ENCODE measurements around the gene SCN2B.

GRCh38 chr11:118163494-118163893 is 12.9 kb downstream of the SCN2B start:
- no peak for TF ChIP-seq EZH2 (IDR thresholded peaks at IDR 0.05; ENCODE audit: insufficient read depth, poor library complexity, severe bottlenecking)
- no peak for TF ChIP-seq EZH2phosphoT487 (IDR thresholded peaks at IDR 0.05; ENCODE audit: insufficient read depth, low read depth)
